ENCODE data around the gene BUD23. TPM values are rescaled to one million over a fixed set of nuclear protein-coding genes. Genes with fewer than 3 reads are reported as not detected.

The BUD23 gene
- total RNA-seq, 1 experiment from 2014 or later = 73.5 TPM

- Mint-ChIP-seq H3K4me1 (ENCODE audit: low read depth, unreplicated experiment) (peaks cover 16% of the 10 kb centered on the region), H3K36me3 (ENCODE audit: insufficient read depth, unreplicated experiment) (peaks cover 77% of the 10 kb centered on the region), H3K9me3 (ENCODE audit: low read depth, unreplicated experiment) (no peaks in the 10 kb centered on the region), H3K27ac (ENCODE audit: unreplicated experiment) (peak overlapping the region; percentile 27), H3K27me3 (ENCODE audit: unreplicated experiment) (no peaks in the 10 kb centered on the region), H3K4me3 (ENCODE audit: low read depth, unreplicated experiment) (no peak overlapping the region)
- DNase-seq = no peak
- CTCF ChIA-PET = no interaction called here
- TF ChIP-seq CTCF (IDR thresholded peaks at IDR 0.05; ENCODE audit: unreplicated experiment) = no peak
- BruUV-seq (replicated peaks) = no TSS peak
- intact Hi-C loops (cut with micrococcal nuclease; ENCODE audit: unreplicated experiment) = no loop called here
These were observed 19.3 kb downstream of the BUD23 start for GRCh38 chr7:73702665-73703064.

- Mint-ChIP-seq H3K27me3 (ENCODE audit: unreplicated experiment) (no peaks in the 10 kb centered on the region), H3K4me1 (ENCODE audit: low read depth, unreplicated experiment) (peaks cover 16% of the 10 kb centered on the region), H3K36me3 (ENCODE audit: insufficient read depth, unreplicated experiment) (peaks cover 75% of the 10 kb centered on the region), H3K4me3 (ENCODE audit: low read depth, unreplicated experiment) (no peak overlapping the region), H3K9me3 (ENCODE audit: low read depth, unreplicated experiment) (no peaks in the 10 kb centered on the region), H3K27ac (ENCODE audit: unreplicated experiment) (peak overlapping the region; percentile 27)
- no peak for TF ChIP-seq CTCF (IDR thresholded peaks at IDR 0.05; ENCODE audit: unreplicated experiment)
- CTCF ChIA-PET = no interaction called here
- BruUV-seq (replicated peaks) = no TSS peak
- intact Hi-C loops (cut with micrococcal nuclease; ENCODE audit: unreplicated experiment) = no loop called here
- DNase-seq = no peak
These were observed 19.8 kb downstream of the BUD23 start for GRCh38 chr7:73703225-73703624.

GRCh38 chr7:73703757-73704639 lies 20.6 kb downstream of the BUD23 start:
- Mint-ChIP-seq H3K4me1 (ENCODE audit: low read depth, unreplicated experiment) (peaks cover 16% of the 10 kb centered on the region), H3K4me3 (ENCODE audit: low read depth, unreplicated experiment) (no peak overlapping the region), H3K36me3 (ENCODE audit: insufficient read depth, unreplicated experiment) (peaks cover 73% of the 10 kb centered on the region), H3K27ac (ENCODE audit: unreplicated experiment) (no peak overlapping the region), H3K9me3 (ENCODE audit: low read depth, unreplicated experiment) (no peaks in the 10 kb centered on the region), H3K27me3 (ENCODE audit: unreplicated experiment) (no peaks in the 10 kb centered on the region)
- CTCF ChIA-PET = no interaction called here
- no peak for DNase-seq
- intact Hi-C loops (cut with micrococcal nuclease; ENCODE audit: unreplicated experiment) = no loop called here
- no TSS peak for BruUV-seq (replicated peaks)
- TF ChIP-seq CTCF (IDR thresholded peaks at IDR 0.05; ENCODE audit: unreplicated experiment) = no peak

GRCh38 chr7:73704640-73705550 lies 21.5 kb downstream of the BUD23 start:
- Mint-ChIP-seq H3K4me3 (ENCODE audit: low read depth, unreplicated experiment) (no peak overlapping the region), H3K9me3 (ENCODE audit: low read depth, unreplicated experiment) (no peaks in the 10 kb centered on the region), H3K27ac (ENCODE audit: unreplicated experiment) (no peak overlapping the region), H3K27me3 (ENCODE audit: unreplicated experiment) (no peaks in the 10 kb centered on the region), H3K36me3 (ENCODE audit: insufficient read depth, unreplicated experiment) (peaks cover 67% of the 10 kb centered on the region), H3K4me1 (ENCODE audit: low read depth, unreplicated experiment) (peaks cover 16% of the 10 kb centered on the region)
- no peak for DNase-seq
- intact Hi-C loops (cut with micrococcal nuclease; ENCODE audit: unreplicated experiment) = no loop called here
- BruUV-seq (replicated peaks) = no TSS peak
- CTCF ChIA-PET = no interaction called here
- TF ChIP-seq CTCF (IDR thresholded peaks at IDR 0.05; ENCODE audit: unreplicated experiment) = no peak
